GOT3 (cell line): ENCODE measurements around the gene JAK2.
"Not testable (repeated sequence)": the region's sequence is repeated elsewhere in the genome, so short reads cannot be mapped to it uniquely, and the experiment has no call there.

ENCODE experiments used
- DNase-seq: peaks from one replicate; lab custom pipeline; 2025; ENCODE audit warnings: mixed read lengths; lab: John Stamatoyannopoulos, UW

The JAK2 gene

DNA sequence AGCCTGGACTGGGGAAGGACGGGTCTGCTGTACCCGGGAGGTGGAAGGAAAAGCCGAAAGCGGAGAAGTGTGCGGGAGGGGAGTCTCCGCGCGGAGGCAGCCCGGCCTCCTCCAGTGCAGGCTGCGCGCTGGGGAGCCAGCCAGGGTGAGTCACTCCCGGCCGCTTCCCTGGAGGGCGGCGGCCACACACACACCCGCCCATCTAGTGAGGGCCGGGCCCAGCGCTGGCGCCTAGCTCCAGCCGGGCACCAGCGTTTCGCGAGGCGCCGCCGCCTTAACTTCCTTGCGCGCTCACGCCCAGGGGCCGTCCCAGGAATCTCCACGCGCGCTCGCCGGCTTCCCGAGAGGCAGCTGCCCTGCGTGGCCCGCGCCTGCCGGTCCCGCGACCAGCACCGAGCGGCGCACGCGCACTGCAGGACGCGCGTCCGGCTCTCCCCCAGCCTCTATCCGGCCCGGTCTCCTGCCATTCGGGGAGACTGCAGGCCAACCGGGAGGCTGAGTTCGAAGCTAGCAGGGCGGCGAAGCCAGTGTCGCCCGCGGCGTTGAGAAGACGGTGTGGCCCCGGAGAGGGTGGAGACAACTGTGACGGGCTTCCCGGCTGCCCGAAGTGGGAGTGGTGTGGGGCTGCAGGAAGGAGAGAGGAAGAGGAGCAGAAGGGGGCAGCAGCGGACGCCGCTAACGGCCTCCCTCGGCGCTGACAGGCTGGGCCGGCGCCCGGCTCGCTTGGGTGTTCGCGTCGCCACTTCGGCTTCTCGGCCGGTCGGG lies at the start of gene JAK2:
Gene JAK2, plus strand, starts transcription at position 652 of the 765 bp plus-strand sequence. CDS start 36,716 bp downstream, outside the sequence.
- DNase-seq = peak; percentile 56

DNA sequence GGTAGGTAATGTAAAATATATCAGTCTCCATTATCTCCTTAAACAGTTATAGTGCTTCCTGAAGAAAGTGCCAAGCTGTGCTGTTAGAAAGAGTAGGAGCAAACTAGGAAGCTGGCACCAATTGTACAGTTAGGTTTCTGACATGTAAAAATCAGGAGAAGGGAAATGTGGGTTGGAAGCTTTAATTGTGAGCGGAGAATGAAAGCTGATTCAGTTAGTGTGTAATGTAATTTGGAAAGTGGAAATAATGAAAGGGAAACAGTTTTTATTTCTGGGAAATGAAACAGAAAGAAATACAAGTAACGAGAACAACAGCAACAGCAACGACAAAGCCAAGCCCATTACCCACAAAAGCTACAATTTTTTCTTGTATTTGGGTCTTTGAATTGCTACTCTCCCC lies 48.8 kb upstream of the JAK2 start:
- DNase-seq = no peak

DNA sequence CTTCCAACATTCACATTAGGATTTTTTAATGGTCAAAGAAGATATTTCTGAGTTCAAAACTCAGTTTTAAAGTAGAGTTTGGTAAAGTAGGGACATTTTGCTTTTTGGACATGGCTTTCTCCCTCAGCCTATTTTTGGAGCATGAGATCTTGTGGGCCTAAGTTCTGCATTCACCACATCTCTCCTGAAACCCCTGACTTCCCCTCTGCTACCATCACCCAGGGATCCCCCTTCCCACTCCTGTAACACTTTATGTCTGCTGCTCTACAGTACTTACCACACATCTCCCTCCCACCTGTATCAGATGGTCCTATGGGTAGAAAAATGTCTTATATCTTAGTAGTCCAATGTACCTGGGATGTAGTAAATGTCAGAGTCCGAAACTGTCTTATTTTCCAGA lies 48.2 kb upstream of the JAK2 start:
- DNase-seq = no peak

DNA sequence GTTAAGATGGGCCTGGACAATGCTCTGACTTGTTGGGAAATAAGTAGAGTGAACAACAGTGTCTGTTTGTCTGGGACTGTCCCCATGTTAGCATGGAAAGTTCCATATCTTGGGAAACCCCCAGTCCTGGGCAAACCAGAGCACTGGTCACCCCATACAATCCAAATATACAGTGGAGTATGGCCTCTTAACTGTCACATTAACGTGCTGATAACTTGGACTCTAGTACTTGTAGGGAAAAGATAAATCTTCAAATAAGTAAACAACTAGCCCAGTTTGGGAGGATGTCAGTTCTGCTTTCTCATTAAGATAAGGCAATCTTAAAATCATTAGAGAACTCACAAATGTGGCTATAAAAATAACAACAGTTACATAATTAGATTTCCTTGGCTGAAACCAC lies 47.6 kb upstream of the JAK2 start:
- no peak for DNase-seq

DNA sequence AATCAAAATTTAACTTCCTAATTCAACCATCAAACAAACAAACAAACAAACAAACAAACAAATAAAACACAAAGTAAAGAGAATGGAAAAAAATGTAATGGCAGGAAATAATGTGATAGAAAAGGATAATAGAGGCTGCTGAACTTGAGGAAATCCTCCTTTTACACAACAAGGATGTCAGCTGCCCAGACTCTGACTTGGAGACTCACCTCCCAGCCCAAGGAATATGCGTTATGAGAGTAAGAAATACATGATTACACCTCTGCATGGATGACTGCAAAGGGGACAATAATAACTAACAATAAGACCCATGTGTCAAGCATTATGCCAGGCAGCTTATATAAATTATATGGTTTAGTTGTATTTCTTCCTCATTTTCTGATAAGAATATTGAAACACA lies 46.6 kb upstream of the JAK2 start:
- DNase-seq = no peak

DNA sequence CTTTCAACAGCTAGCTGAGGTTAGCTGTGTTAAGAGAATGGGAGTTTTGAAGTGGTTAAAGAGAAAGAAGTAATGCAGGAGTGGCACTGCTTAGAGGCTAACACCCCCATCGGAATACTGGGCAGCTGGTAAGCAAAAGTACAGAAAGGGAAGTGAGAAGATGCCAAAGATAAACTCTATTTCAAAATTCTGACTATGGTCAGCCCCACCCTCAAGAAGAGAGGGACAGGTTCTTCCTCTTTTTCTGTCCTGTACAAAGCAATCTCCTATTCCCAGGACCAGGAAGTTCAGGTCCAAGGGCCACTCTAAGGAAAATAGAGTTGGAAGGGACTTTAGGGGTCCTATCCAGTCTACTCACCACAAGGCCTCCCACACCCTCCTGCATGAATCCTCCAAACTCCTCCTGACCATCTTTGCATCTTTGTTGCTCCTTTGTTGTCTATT lies 45.9 kb upstream of the JAK2 start:
- no peak for DNase-seq

DNA sequence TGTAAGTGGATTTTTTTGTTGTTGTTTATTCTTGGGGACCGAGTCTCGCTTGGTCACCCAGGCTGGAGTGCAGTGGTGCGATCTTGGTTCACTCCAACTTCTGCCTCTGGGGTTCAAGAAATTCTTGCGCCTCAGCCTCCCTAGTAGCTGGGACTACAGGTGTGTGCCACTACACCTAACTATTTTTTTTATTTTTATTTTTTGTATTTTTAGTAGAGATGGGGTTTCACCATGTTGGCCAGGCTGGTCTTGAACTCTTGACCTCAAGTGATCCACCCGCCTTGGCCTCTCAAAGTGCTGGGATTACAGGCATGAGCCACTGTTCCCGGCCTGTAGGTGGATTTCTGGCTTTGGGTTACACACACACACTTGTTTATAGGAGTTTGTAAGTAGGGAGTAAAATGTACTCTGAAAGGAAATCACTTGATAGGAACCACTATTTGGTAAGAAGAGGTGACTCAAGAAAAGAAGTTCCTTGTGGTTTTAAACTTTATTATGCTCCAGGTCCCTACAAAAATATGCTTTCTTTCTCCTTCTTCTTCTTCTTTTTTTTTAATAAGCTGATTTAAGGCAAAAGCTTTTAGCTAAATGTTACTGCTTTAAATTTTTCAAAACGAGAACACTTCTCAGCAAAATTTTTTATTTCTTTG lies 42.9 kb upstream of the JAK2 start:
- DNase-seq = not testable (repeated sequence)

DNA sequence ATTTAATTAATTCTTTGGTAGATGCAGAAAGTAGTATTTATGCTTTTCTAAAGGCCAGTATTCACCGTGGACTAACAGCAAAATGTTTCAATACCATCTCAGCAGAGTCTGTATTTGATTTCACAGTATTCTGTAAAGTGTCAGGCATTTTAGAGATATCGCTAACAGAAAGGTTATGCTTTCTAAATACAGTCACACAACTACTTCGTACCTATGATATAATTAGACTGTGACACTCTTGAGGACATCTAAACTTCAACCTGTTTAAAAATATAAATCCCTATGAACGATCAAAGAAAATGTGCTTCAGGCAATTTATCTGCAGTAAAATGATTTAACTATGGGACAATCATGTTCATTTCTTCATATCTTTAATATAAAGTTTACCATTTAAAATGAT lies 41.7 kb upstream of the JAK2 start:
- no peak for DNase-seq

DNA sequence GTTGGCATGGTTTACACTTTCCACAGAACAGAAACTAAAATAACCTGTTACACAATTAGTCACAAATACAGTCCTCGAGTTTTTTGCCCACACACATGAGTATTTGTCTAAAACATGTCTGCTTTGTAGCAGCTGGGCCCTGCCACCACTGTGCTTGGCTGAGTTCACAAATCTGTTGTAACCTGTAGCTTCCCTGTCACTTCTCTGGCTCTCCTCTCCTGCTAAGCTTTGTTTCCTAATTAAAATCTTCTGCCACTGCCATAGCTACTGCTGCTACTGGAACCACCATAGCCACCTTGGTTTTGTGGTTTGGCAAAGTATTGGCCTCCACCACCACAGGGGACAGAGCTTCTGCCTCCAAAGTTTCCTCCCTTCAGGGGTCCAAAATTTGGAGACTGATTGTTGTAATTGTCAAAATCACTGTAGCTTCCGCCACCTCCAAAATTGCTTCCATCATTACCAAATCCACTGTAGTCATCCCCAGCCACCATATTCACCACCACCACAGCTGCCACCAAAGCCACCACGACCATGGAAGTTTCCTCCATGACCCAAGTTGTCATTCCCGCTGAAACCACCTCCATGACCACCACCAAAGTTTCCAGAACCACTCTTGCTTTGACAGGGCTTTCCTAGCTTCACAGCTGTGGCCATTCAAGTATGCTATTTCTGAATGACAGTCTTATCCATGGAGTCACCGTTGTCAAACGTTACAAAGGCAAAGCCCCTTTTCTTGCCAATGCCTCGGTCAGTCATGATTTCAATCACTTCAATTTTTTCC lies 40.5 kb upstream of the JAK2 start:
- DNase-seq = not testable (repeated sequence)

DNA sequence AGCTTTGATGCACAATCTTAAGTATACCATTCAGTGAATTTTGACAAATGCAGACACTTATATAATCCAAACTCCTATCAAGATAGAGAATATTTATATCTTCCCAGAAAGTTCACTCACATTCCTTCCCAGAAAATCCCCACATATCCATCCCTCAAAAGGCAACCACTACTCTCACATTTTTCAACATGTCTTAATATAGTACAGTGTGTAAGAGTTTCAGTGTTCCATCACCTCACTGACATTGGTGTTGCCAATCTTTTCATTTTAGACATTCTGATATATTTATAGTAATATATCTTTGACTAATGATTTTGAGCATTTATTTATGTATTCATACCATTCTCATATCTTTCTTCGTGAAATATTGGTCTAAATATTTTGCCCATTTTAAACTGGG lies 38.1 kb upstream of the JAK2 start:
- DNase-seq = no peak

DNA sequence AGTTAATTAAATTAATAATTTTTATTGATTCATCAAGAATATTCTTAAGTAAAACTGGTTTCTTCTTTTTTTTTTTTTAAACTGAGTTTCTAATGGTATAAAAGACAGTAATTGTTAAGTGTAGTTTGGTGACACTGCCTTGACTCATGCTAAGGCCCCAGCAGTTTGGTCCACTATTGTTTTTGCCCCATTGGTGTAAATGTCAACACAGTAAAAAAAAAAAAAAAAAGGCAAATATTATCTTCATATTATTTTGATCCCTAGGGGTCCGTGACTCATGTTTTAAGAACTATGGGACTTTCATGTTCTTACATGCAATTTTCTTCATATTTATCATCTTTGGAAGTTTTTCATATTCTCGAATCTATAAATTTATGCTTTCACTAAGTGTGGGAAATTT lies 29.2 kb upstream of the JAK2 start:
- no peak for DNase-seq

DNA sequence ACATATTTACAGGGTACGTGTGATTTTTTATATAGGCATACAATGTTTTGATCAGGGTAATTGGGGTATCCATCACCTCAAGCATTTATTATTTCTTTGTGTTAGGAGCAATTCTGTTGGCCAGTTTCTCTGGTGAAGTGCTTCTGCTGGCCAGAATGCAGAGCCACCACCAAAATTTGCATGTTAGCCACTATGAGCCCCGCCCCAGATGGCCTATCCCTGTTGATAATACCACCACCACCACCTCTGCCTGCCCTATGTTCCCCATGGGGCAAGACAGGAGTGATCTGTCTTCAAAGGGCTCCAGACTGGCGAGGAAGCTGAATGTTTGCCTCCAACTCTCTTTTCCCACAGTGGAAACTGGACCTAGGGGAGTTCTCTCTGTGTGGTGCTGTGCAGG lies 26.0 kb upstream of the JAK2 start:
- DNase-seq = no peak

DNA sequence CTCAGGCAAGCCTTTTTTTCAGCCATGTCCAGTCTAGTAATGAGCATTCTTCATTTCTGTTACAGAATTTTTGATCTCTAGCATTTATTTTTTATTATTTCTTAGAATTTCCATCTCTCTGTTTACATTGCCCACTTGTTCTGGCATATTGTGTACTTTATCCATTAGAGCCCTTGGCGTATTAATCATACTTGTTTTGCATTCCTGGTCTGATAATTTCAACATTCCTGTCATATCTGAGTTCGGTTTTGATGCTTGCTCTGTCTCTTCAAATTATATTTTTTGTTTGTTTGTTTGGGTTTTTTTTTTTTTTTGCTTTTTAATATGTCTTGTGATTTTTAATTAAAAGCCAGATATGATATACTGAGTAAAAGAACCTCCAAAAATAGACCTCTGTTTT lies 23.0 kb upstream of the JAK2 start:
- no peak for DNase-seq

DNA sequence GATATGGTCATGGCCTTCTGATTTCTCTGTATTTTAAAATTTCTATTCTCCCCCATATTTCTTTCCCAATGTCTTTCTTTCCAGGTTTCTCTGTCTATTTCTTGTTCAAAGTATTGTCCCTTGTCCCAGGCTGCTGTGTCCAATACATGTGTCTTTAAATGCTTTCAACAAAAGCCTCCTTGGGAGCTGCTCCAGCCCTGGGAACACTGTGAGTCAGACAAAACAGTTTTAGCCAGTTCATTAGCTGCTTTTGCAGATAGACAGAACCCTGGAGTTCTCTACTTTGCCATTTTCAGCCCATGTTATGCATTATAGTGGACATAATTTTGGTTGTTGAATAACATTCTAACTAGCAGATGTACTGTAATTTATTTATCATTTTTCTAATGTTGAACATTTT lies 20.5 kb upstream of the JAK2 start:
- no peak for DNase-seq

DNA sequence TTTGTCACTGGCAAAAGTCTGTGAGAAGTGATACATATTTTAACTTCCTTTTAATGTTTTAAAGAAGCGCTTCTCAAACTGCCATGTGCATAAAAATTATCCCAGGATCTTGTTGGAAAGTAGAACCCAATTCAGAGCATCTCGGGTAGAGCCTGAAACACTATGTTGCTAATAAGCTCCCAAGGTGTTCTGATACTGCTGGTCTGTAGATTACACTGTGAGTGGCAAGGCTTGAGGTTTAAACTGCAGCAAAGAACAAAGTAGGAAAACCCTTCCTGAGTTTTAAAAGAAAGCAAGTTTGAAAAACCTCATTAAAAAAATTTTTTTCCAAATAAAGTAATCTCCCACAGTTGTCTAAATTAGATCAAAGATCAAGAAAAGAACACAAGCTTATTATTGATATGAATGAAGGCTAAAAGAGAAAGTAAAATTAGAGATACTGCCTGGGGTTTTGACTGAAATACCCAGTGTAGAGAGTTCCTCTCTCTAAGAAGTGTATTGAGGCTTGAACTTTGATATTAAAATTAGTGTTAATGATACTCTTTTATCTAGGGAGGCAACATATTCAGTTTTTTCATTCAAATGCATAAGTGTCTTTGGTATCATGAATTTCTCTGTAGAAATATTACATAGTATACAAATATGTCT lies 19.8 kb upstream of the JAK2 start:
- no peak for DNase-seq

DNA sequence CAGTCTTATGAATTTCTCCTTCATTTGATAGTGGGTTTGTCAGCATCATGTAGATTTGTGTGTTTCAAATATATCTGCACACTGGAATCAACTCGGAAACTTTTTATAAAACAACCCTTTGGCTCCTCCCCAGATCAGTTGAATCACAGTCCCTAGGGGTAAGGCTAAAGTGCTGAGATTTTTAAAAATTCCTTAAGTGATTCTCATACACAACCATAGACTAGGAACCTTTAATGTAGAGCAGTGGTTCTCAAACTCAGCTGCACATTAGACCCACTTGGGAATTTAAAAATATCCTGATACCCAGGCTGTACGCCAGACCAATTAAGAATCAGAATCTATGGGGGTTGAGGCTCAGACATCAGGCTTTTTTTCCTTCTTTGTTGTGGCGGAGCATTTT lies 17.5 kb upstream of the JAK2 start:
- no peak for DNase-seq

DNA sequence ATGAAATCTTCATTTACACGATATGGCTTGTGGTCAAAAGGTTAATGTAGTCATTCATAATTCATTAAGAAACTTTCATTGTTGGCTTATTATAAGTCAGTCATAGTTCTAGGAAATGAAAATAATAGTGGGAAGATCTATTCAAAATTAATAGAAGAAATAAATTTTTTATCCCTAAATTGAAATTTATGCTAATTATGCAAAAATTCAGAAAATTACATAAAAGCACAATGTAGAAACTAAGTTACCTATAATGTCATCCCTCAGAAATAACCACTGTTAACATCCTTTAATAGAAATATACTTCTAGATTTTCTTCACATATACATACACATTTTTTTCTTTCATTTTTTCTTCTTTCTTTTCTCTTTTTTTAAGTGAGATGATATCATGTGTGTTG lies 15.9 kb upstream of the JAK2 start:
- DNase-seq = no peak

DNA sequence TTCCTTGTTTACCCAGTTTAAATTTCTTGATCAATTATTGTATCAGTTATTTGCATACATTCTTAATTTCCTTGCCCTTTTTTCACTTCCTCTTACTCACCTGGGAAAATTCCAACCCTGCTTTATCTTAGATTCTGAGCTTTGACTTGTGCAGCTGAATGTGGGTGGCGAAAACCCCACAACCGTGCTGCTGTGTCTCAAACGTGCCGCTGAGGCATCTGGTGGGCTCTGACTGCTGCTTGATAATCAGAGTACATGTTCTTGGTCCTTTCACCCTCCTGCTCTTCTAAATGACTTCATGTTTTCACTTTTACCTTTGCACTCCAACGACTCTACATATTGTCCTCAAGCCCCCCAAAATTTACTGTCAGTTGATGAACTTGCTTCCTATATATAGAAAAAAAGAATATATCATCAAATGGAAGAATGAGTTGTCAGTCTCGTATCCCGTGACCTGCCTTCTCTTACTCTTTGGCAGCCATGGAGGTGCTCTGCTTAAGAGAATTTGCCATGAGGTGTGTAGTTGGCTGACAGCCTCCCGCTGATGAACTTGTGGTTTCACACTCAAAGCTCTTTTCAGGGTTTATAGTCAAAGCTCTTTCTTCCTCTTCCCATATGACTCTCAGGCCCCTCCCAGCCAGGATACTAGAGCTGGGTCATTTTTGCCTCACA lies 14.0 kb upstream of the JAK2 start:
- no peak for DNase-seq

DNA sequence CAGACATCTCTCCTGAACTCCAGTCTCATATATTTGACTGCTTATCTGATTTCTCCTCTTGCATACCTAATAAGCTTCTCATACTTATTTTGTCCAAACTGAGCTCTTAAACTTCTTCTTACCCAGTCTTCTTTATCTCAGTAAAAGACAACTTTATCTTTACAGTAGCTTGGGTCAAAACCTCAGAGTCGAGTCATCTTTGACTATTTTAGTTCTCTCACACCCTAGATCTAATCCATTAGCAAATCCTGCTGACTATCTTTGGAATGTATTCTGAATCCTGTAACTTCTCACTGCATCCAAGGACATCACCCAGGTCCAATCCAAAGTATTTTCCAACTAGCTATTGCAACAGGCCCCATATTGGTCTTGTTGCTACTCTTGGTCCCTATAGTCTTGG lies 11.8 kb upstream of the JAK2 start:
- DNase-seq = no peak

DNA sequence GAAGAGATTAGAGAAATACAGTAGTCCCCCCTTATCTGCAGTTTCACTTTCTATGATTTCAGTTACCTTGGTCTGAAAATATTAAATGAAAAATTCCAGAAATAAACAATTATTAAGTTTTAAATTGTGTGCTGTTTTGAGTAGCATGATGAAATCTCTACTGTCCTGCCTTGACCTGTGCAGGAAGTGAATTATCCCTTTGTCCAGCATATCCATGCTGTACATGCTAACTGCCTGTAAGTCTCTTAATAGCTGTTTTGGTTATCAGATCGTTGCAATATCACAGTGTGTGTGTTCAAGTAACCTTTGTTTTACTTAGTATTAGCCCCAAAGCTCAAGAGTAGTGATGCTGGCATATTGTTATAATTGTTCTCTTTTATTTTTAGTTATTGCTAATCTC lies 11.2 kb upstream of the JAK2 start:
- DNase-seq = no peak

DNA sequence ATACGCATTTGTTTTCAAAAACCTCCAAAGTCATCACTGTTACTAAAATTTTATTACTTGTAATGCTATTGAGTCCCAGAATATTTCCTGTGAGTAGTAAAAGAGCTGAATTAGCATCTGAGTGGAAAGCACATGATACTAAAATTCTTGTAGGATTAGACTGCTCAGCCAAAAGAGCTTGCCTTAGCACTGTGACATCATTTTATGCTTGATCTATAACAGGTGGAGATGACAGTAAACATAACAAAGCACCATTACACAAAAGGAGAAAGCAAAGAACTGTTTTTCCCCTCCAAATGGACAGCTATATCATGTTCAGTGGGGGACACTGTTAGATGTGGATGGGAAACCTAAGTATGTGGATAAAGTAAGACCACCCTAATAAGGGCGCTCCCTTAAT lies 5.8 kb upstream of the JAK2 start:
- DNase-seq = no peak
